ENCODE results near the gene BET1L. TPM values are rescaled to one million over a fixed set of nuclear protein-coding genes. Genes with fewer than 3 reads are reported as not detected.
A peak's percentile ranks its signal among the peaks of the same experiment; 100 is the strongest.

The BET1L gene
- total and polyA plus RNA-seq, 9 donors: 24.6 to 76.6 (median 63.7) TPM

DNA sequence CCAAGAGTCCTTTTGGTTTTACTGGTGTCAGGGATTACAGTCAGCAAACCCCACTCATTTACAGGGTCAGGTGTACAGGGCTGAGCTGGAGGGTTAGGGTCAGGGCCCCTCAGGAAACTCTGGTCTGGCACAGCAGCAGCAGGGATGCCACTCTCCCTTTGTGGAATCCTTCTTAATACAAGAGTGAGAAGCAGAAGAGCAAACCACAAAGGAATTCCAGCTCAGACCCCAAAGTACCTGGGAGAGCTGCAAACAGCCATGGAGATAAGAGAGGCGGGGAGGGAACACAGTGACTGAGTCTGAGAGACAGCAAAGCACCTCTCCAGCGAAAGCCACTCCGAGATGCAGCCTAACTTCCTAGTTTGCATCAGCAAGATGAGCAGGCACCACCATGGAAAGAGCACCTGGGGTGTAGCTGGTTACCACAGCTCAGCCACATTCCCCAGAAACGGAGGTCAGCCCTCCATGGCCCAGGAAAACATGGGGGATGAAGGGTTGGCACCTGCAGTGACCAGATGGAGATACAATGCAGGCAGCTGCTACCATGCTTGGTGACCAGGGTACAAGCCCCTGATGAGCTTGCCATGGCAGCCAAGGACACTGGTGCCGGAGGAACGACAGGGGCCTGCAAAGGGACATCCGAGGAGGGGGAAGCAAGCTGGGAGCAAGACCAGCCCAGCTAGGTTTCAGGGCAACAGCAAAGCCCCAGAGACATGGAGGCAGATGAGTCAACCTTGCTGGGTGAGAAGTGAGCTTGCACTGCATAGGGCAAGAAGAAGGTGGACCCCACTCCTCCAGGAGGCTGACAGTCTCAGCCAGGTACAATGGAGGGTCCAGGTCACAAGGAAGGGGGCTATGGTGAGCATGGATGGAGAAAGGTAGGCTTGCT, 3.9 kb downstream of the BET1L start:
- Histone ChIP-seq H3K9me3 (no peaks in the 10 kb centered on the region), H3K36me3 (no peaks in the 10 kb centered on the region), H3K4me3 (no peak overlapping the region), H3K4me1 (ENCODE audit: insufficient read depth) (peaks cover 15% of the 10 kb centered on the region), H3K27me3 (no peaks in the 10 kb centered on the region), H3K27ac (no peak overlapping the region)
- peak in 1 of 5 donors; percentile 18 for DNase-seq
- TF ChIP-seq POLR2A (IDR thresholded peaks at IDR 0.05) (no peak), EP300 (IDR thresholded peaks at IDR 0.05) (no peak)
- TF ChIP-seq, protein P1, sequence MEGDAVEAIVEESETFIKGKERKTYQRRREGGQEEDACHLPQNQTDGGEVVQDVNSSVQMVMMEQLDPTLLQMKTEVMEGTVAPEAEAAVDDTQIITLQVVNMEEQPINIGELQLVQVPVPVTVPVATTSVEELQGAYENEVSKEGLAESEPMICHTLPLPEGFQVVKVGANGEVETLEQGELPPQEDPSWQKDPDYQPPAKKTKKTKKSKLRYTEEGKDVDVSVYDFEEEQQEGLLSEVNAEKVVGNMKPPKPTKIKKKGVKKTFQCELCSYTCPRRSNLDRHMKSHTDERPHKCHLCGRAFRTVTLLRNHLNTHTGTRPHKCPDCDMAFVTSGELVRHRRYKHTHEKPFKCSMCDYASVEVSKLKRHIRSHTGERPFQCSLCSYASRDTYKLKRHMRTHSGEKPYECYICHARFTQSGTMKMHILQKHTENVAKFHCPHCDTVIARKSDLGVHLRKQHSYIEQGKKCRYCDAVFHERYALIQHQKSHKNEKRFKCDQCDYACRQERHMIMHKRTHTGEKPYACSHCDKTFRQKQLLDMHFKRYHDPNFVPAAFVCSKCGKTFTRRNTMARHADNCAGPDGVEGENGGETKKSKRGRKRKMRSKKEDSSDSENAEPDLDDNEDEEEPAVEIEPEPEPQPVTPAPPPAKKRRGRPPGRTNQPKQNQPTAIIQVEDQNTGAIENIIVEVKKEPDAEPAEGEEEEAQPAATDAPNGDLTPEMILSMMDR (IDR thresholded peaks at IDR 0.05): no peak
- 78 to 85% (median 84%) methylated on average over 7 of the region's 7 CpGs for WGBS, 3 donors
- intact Hi-C loops (cut with DNase I): loop anchor here in 3 of 4 donors (10.0 kb wide), 2 partner anchors 102 to 162 kb away; partner anchors contain the start of genes B4GALNT4 (in 3 of the 3) and IFITM2 (in 1 of the 3)

DNA sequence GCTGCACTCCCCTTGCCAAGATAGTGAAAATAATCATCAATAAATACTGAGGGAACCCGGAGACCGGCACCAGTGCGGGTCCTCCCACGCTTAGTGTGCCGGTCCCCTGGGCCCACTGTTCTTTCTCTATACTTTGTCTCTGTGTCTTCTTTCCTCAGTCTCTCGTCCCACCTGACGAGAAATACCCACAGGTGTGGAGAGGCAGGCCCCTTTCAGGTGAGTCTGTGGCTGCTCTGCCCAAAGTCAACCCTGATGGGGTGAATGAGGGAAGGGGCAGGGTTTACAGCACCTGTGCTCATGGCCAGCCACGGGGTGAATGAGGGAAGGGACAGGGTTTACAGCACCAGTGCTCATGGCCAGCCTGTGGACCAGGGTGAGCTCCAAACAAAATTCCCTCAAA, 4.7 kb downstream of the BET1L start:
- H3K9me3 ChIP-seq: no peaks in the 10 kb centered on the region
- no peaks in the 10 kb centered on the region for H3K27me3 ChIP-seq
- H3K4me3 ChIP-seq: no peak overlapping the region
- TF ChIP-seq, protein P1 (IDR thresholded peaks at IDR 0.05): no peak
- TF ChIP-seq POLR2A (IDR thresholded peaks at IDR 0.05): no peak
- no peak for TF ChIP-seq EP300 (IDR thresholded peaks at IDR 0.05)
- H3K27ac ChIP-seq: no peak overlapping the region
- peak in 1 of 5 donors; percentile 17 for DNase-seq
- intact Hi-C loops (cut with DNase I): loop anchor here in 3 of 4 donors (10.0 kb wide), 2 partner anchors 102 to 162 kb away; partner anchors contain the start of genes B4GALNT4 (in 3 of the 3) and IFITM2 (in 1 of the 3)
- no peaks in the 10 kb centered on the region for H3K36me3 ChIP-seq
- 62 to 69% (median 65%) methylated on average over 8 of the region's 8 CpGs for WGBS, 3 donors
- H3K4me1 ChIP-seq (ENCODE audit: insufficient read depth): peaks cover 15% of the 10 kb centered on the region

DNA sequence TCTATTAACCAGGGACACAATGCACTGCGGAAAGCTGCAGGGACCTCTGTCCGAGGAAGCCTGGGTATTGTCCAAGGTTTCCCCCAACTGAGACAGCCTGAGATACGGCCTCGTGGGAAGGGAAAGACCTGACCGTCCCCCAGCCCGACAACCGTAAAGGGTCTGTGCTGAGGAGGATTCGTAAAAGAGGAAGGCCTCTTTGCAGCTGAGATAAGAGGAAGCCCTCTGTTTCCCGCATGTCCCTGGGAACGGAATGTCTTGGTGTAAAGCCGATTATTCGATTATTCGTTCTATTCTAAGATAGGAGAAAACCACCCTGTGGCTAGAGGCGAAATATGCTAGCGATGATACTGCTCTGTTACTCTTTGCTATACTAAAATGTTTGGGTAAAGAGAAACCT, 5.2 kb downstream of the BET1L start:
- H3K27me3 ChIP-seq: no peaks in the 10 kb centered on the region
- intact Hi-C loops (cut with DNase I): loop anchor here in 3 of 4 donors (10.0 kb wide), 2 partner anchors 103 to 163 kb away; partner anchors contain the start of genes B4GALNT4 (in 3 of the 3) and IFITM2 (in 1 of the 3)
- DNase-seq: peak in 1 of 5 donors; percentile 9
- 69 to 72% (median 72%) methylated on average over 15 of the region's 15 CpGs for WGBS, 3 donors
- TF ChIP-seq, protein P1 (IDR thresholded peaks at IDR 0.05): no peak
- TF ChIP-seq POLR2A (IDR thresholded peaks at IDR 0.05) (no peak), EP300 (IDR thresholded peaks at IDR 0.05) (no peak)
- no peak overlapping the region for H3K27ac ChIP-seq
- peaks cover 15% of the 10 kb centered on the region for H3K4me1 ChIP-seq (ENCODE audit: insufficient read depth)
- H3K9me3 ChIP-seq: no peaks in the 10 kb centered on the region
- no peaks in the 10 kb centered on the region for H3K36me3 ChIP-seq
- H3K4me3 ChIP-seq: no peak overlapping the region

DNA sequence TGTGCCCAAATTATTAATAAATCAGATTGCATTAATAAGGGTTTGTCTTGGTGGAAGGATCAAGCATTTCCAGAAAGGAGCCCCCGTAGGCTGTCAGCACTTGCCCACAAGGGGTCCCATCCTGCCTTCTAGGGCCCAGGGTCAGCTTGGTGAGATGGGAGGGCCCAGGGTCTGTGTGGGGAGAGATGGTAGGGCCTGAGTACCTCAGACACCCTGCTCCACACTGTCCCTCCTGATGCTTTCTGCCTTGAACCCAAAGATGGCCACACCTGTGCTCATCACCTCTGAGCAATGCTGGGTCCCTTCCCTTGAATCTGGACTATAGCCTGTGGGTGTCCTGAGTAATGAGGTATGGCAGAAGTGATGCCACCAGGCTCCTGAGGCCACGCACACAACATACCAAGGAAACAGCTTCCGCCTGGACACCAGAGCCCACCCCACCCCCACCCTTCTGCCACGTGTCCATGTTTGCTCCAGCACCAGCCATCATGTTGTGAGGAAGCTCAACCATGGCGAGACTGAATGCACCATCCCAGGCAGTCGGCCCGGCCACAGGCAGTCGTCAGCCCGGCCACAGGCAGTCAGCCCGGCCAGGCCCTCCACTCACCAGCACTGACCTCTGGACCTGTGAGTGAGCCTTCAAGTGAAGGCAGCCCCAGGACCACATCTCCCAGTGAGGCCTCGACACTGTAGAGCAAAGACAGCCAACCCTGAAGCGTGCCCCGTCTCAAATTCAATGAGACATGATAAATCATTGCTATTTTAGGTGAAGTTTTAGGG, 6.8 kb downstream of the BET1L start:
- H3K27ac ChIP-seq: no peak overlapping the region
- DNase-seq: peak in 2 of 5 donors; percentile 18 to 20
- intact Hi-C loops (cut with DNase I): loop anchor here in 3 of 4 donors (10.0 kb wide), 2 partner anchors 104 to 164 kb away; partner anchors contain the start of genes B4GALNT4 (in 3 of the 3) and IFITM2 (in 1 of the 3)
- 84 to 89% (median 87%) methylated on average over 13 of the region's 13 CpGs for WGBS, 3 donors
- no peaks in the 10 kb centered on the region for H3K36me3 ChIP-seq
- H3K4me1 ChIP-seq (ENCODE audit: insufficient read depth): peaks cover 9% of the 10 kb centered on the region
- TF ChIP-seq, protein P1 (IDR thresholded peaks at IDR 0.05): no peak
- H3K9me3 ChIP-seq: no peaks in the 10 kb centered on the region
- no peak overlapping the region for H3K4me3 ChIP-seq
- H3K27me3 ChIP-seq: no peaks in the 10 kb centered on the region
